Measurements from ENCODE around the gene BCKDHA.

DNA sequence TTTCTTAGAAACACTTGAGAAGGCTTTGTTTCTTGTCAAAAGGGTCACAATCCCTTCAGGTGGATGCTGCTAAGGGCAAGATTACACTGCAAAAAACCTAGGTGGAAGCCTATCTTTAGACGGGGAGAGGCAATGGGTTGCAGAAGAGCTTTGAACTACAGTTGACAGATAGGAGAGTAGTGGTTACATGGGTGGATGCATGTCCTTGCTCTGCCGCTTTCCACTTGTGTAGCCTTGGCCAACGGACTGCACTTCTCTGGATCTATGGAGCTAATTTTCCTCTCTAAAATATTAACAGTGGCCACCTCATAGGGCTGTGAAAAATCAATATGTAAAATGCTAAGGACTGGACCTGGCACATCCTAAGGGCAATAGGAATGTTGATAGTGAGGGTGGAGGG, 980 bp downstream of the BCKDHA start:
- TF ChIP-seq, protein P1, sequence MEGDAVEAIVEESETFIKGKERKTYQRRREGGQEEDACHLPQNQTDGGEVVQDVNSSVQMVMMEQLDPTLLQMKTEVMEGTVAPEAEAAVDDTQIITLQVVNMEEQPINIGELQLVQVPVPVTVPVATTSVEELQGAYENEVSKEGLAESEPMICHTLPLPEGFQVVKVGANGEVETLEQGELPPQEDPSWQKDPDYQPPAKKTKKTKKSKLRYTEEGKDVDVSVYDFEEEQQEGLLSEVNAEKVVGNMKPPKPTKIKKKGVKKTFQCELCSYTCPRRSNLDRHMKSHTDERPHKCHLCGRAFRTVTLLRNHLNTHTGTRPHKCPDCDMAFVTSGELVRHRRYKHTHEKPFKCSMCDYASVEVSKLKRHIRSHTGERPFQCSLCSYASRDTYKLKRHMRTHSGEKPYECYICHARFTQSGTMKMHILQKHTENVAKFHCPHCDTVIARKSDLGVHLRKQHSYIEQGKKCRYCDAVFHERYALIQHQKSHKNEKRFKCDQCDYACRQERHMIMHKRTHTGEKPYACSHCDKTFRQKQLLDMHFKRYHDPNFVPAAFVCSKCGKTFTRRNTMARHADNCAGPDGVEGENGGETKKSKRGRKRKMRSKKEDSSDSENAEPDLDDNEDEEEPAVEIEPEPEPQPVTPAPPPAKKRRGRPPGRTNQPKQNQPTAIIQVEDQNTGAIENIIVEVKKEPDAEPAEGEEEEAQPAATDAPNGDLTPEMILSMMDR (conservative IDR thresholded peaks at IDR 0.05 in 1 of 2, IDR thresholded peaks at IDR 0.05 in 1 of 2; ENCODE audit: low read depth in 1 of 2, low read length in 2 of 2), result no peak
- TF ChIP-seq EZH2 (IDR thresholded peaks at IDR 0.05; ENCODE audit: low read length, missing control alignments), result no peak
